ENCODE data around the gene CDK6. TPM values are rescaled to one million over a fixed set of nuclear protein-coding genes. Genes with fewer than 3 reads are reported as not detected.
"Not testable (repeated sequence)": the region's sequence is repeated elsewhere in the genome, so short reads cannot be mapped to it uniquely, and the experiment has no call there.

The CDK6 gene
- total RNA-seq, 2 experiments from 2014 or later: 103 to 106 TPM

- no peak for DNase-seq
- peaks cover 9% of the 10 kb centered on the region for H3K9me3 Mint-ChIP-seq
- no peak overlapping the region for H3K27ac Mint-ChIP-seq
- peaks cover 42% of the 10 kb centered on the region for H3K36me3 Mint-ChIP-seq
- peaks cover 28% of the 10 kb centered on the region for H3K4me1 Mint-ChIP-seq
- H3K27me3 Mint-ChIP-seq: no peaks in the 10 kb centered on the region
- no peak overlapping the region for H3K4me3 Mint-ChIP-seq
Measured at GRCh38 chr7:92778972-92779371, 57.4 kb downstream of the CDK6 start.

GRCh38 chr7:92777993-92778392, 58.4 kb downstream of the CDK6 start:
- no peak overlapping the region for H3K27ac Mint-ChIP-seq
- peaks cover 25% of the 10 kb centered on the region for H3K4me1 Mint-ChIP-seq
- H3K36me3 Mint-ChIP-seq: peaks cover 47% of the 10 kb centered on the region
- no peaks in the 10 kb centered on the region for H3K27me3 Mint-ChIP-seq
- peaks cover 9% of the 10 kb centered on the region for H3K9me3 Mint-ChIP-seq
- no peak for DNase-seq
- no peak overlapping the region for H3K4me3 Mint-ChIP-seq

- DNase-seq: no peak
- H3K36me3 Mint-ChIP-seq: peaks cover 51% of the 10 kb centered on the region
- no peak overlapping the region for H3K27ac Mint-ChIP-seq
- H3K4me1 Mint-ChIP-seq: peaks cover 20% of the 10 kb centered on the region
- H3K9me3 Mint-ChIP-seq: peaks cover 7% of the 10 kb centered on the region
- H3K4me3 Mint-ChIP-seq: no peak overlapping the region
- H3K27me3 Mint-ChIP-seq: no peaks in the 10 kb centered on the region
Measured at GRCh38 chr7:92773808-92774207, 62.6 kb downstream of the CDK6 start.

GRCh38 chr7:92769844-92770243, 66.5 kb downstream of the CDK6 start:
- Mint-ChIP-seq H3K4me3 (no peak overlapping the region), H3K27me3 (no peaks in the 10 kb centered on the region), H3K4me1 (peaks cover 47% of the 10 kb centered on the region), H3K36me3 (peaks cover 64% of the 10 kb centered on the region), H3K27ac (peak overlapping the region; percentile 78), H3K9me3 (no peaks in the 10 kb centered on the region)
- no peak for DNase-seq

GRCh38 chr7:92769394-92769699, 67.0 kb downstream of the CDK6 start:
- Mint-ChIP-seq H3K4me1 (peaks cover 48% of the 10 kb centered on the region), H3K27ac (peak overlapping the region; percentile 78), H3K4me3 (no peak overlapping the region), H3K36me3 (peaks cover 60% of the 10 kb centered on the region), H3K27me3 (no peaks in the 10 kb centered on the region), H3K9me3 (no peaks in the 10 kb centered on the region)
- DNase-seq: no peak

GRCh38 chr7:92768501-92769393, 67.6 kb downstream of the CDK6 start:
- H3K4me3 Mint-ChIP-seq: peak overlapping the region; percentile 52
- no peaks in the 10 kb centered on the region for H3K27me3 Mint-ChIP-seq
- H3K27ac Mint-ChIP-seq: peak overlapping the region; percentile 88
- peaks cover 48% of the 10 kb centered on the region for H3K4me1 Mint-ChIP-seq
- H3K9me3 Mint-ChIP-seq: no peaks in the 10 kb centered on the region
- DNase-seq: peak; percentile 23
- peaks cover 60% of the 10 kb centered on the region for H3K36me3 Mint-ChIP-seq

GRCh38 chr7:92767437-92767836, 68.9 kb downstream of the CDK6 start:
- Mint-ChIP-seq H3K27ac (no peak overlapping the region), H3K36me3 (peaks cover 56% of the 10 kb centered on the region), H3K4me1 (peaks cover 48% of the 10 kb centered on the region), H3K27me3 (no peaks in the 10 kb centered on the region), H3K9me3 (no peaks in the 10 kb centered on the region), H3K4me3 (no peak overlapping the region)
- DNase-seq: no peak

- Mint-ChIP-seq H3K27ac (peak overlapping the region; percentile 11), H3K27me3 (no peaks in the 10 kb centered on the region), H3K4me1 (peaks cover 49% of the 10 kb centered on the region), H3K36me3 (peaks cover 59% of the 10 kb centered on the region), H3K9me3 (no peaks in the 10 kb centered on the region), H3K4me3 (no peak overlapping the region)
- no peak for DNase-seq
Measured at GRCh38 chr7:92766461-92767003, 69.8 kb downstream of the CDK6 start.

GRCh38 chr7:92765725-92766124, 70.6 kb downstream of the CDK6 start:
- H3K27me3 Mint-ChIP-seq: no peaks in the 10 kb centered on the region
- peaks cover 49% of the 10 kb centered on the region for H3K4me1 Mint-ChIP-seq
- no peaks in the 10 kb centered on the region for H3K9me3 Mint-ChIP-seq
- peaks cover 61% of the 10 kb centered on the region for H3K36me3 Mint-ChIP-seq
- peak overlapping the region; percentile 1 for H3K27ac Mint-ChIP-seq
- no peak overlapping the region for H3K4me3 Mint-ChIP-seq
- no peak for DNase-seq

GRCh38 chr7:92763636-92764423, 72.5 kb downstream of the CDK6 start:
- no peak for DNase-seq
- no peaks in the 10 kb centered on the region for H3K27me3 Mint-ChIP-seq
- peaks cover 58% of the 10 kb centered on the region for H3K36me3 Mint-ChIP-seq
- H3K4me1 Mint-ChIP-seq: peaks cover 41% of the 10 kb centered on the region
- no peaks in the 10 kb centered on the region for H3K9me3 Mint-ChIP-seq
- no peak overlapping the region for H3K27ac Mint-ChIP-seq
- H3K4me3 Mint-ChIP-seq: no peak overlapping the region

GRCh38 chr7:92762851-92763250, 73.5 kb downstream of the CDK6 start:
- peaks cover 31% of the 10 kb centered on the region for H3K4me1 Mint-ChIP-seq
- no peaks in the 10 kb centered on the region for H3K27me3 Mint-ChIP-seq
- peaks cover 58% of the 10 kb centered on the region for H3K36me3 Mint-ChIP-seq
- no peak for DNase-seq
- no peak overlapping the region for H3K4me3 Mint-ChIP-seq
- H3K27ac Mint-ChIP-seq: no peak overlapping the region
- no peaks in the 10 kb centered on the region for H3K9me3 Mint-ChIP-seq

- no peak for DNase-seq
- no peaks in the 10 kb centered on the region for H3K27me3 Mint-ChIP-seq
- H3K9me3 Mint-ChIP-seq: no peaks in the 10 kb centered on the region
- peaks cover 53% of the 10 kb centered on the region for H3K36me3 Mint-ChIP-seq
- H3K27ac Mint-ChIP-seq: no peak overlapping the region
- no peak overlapping the region for H3K4me3 Mint-ChIP-seq
- peaks cover 19% of the 10 kb centered on the region for H3K4me1 Mint-ChIP-seq
Measured at GRCh38 chr7:92761391-92762097, 74.8 kb downstream of the CDK6 start.

GRCh38 chr7:92758796-92759431, 77.5 kb downstream of the CDK6 start:
- H3K4me1 Mint-ChIP-seq: peaks cover 23% of the 10 kb centered on the region
- no peaks in the 10 kb centered on the region for H3K9me3 Mint-ChIP-seq
- DNase-seq: no peak
- no peak overlapping the region for H3K27ac Mint-ChIP-seq
- no peaks in the 10 kb centered on the region for H3K27me3 Mint-ChIP-seq
- H3K4me3 Mint-ChIP-seq: no peak overlapping the region
- H3K36me3 Mint-ChIP-seq: peaks cover 54% of the 10 kb centered on the region

- not testable (repeated sequence) for H3K27me3 Mint-ChIP-seq, H3K4me3 Mint-ChIP-seq, DNase-seq
Measured at GRCh38 chr7:92757311-92757910, 79.0 kb downstream of the CDK6 start.

More at GRCh38 chr7:92757311-92757910, 79.0 kb downstream of the CDK6 start:
- peaks cover 27% of the 10 kb centered on the region for H3K4me1 Mint-ChIP-seq
- H3K9me3 Mint-ChIP-seq, H3K27ac Mint-ChIP-seq: not testable (repeated sequence)
- H3K36me3 Mint-ChIP-seq: peaks cover 53% of the 10 kb centered on the region

All from activated naive CD8-positive, alpha-beta T cell treated with anti-CD3 and anti-CD28 coated beads for 36 hours (primary cell).